ENCODE measurements around the gene ERP44.
A peak's percentile ranks its signal among the peaks of the same experiment; 100 is the strongest.
"Not testable (repeated sequence)": the region's sequence is repeated elsewhere in the genome, so short reads cannot be mapped to it uniquely, and the experiment has no call there.

Gene ERP44

DNA sequence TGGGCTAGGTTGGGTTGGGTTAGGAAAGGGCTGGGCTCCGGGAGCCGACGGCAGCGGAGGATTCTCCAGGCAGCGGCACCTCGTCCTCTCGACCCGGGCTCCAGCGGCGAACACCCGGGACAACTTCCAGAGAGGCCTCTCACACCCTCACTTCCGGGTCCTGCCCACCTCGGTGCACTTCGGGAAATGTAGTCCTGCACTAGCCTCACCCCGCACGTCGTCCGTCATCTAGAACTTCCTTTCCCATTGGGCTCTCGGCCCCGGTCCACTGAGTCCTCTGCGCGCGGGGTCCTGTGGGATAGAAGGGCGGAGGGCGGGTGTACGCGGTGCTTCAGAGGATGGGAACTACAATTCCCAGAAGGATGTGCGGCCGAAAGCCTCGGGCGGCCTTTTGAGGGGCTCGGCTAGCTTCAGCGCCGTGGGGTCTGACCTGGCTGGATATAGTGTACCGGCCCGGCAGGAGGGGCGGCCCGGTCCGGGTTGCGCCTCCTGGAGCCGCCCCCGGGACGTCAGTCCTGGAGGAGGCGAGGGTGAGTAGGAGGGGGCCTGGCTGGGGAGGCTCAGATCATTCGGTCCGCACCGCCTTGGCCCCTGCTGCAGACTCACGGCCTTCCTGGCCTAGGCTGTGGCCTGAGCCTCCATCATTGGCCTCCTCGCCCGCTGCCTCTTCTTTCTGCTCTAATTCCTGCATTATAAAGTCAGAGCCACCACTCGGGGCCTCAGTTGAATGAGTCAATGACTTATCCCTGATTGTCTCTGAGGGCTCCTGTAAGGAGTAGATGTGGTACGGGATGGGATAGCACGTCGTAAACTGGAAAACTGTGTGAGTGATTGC lies at the start of gene ERP44, which contains the start of gene INVS:
TSS of gene ERP44 (minus strand) at position 114 of the 835 bp plus-strand sequence. CDS start 160 bp downstream, outside the sequence.
TSS of gene INVS (plus strand) at position 357 of the 835 bp plus-strand sequence. CDS start 5,279 bp downstream, outside the sequence.
- DNase-seq = peak; percentile 95

DNA sequence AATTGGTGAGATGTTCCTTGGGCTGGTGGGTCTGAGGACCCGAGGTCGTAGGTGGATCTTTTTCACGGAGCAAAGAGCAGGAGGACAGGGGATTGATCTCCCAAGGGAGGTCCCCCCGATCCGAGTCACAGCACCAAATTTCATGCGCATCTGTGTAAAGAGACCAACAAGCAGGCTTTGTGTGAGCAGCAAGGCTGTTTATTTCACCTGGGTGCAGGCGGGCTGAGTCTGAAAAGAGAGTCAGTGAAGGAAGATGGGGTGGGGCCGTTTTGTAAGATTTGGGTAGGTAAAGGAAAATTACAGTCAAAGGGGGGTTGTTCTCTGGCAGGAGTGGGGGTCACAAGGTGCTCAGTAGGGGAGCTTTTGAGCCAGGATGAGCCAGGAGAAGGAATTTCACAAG lies 47.2 kb upstream of the ERP44 start:
- DNase-seq = not testable (repeated sequence)

DNA sequence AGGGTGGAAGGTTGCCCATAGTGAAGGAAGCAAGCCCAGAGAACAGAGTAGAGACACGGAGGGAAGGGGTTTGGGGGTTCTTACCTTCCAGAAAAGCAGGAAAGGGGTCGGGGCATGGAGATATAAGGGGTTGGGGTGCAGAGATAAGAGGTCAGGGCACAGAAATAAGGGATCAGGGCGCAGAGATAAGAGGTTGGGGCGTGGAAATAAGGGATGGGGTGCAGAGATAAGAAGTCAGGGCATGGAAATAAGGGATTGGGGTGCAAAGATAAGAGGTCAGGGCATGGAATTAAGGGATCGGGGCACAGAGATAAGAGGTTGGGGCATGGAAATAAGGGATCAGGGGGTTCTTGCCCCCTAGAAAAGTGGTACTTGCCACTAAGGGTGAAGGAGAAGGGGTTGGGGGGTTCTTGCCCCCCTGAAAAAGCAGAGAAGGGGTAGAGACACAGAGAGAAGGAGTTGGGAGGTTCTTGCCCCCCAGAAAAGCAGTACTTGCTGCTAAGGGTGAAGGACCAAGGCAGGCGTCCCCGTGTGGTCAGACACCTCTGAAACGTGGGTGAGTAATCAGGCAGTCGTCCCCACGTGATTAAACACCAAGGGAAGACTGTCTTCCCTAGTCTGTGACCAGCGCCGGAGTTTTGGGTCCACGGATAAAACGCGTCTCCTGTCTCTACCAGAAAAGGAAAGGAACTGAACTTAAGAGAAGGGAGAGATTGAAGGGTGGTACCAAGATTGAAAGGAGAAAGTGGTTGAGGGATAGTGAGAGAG lies 46.6 kb upstream of the ERP44 start:
- DNase-seq = not testable (repeated sequence)

DNA sequence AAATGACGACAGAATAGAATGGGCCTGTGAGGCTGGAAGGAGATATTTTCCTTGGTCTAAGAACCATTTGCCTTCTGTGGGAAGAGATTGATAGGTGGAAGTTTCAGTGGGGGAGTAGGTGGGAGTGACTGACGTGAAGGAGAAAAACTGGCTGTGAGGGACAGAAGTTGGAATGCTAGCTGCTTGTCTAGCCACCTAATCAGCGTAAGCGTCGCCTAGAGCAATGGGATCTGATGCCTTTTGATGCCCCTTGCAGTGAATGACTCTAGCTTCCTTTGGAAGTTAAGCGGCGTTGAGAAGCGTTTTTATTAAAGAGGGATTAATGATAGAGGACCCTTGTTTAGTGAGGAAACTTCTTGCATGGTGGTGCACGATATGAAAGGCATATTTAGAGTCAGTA lies 43.1 kb upstream of the ERP44 start:
- not testable (repeated sequence) for DNase-seq

DNA sequence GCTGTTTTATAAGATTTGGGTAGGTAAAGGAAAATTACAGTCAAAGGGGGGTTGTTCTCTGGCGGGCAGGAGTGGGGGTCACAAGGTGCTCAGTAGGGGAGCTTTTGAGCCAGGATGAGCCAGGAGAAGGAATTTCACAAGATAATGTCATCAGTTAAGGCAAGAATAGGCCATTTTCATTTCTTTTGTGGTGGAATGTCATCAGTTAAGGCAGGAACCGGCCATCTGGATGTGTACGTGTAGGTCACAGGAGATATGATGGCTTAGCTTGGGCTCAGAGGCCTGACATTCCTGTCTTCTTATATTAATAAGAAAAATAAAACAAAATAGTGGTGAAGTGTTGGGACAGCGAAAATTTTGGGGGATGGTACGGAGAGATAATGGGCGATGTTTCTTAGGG lies 41.5 kb upstream of the ERP44 start:
- not testable (repeated sequence) for DNase-seq

DNA sequence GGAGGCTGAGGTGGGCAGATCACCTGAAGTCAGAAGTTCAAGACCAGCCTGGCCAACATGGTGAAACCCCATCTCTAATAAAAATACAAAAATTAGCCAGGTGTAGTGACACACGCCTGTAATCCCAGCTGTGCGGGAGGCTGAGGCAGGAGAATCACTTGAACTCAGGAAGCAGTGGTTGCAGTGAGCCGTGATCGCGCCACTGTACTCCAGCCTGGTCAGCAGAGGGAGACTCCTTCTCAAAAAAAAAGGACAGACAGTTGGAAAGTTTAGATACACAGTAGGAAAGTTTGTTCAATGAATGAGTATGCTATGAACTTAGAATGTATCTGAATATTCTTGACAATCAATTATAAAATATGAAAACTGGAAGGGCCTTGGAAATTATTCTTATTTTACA lies 38.0 kb upstream of the ERP44 start:
- DNase-seq = not testable (repeated sequence)

DNA sequence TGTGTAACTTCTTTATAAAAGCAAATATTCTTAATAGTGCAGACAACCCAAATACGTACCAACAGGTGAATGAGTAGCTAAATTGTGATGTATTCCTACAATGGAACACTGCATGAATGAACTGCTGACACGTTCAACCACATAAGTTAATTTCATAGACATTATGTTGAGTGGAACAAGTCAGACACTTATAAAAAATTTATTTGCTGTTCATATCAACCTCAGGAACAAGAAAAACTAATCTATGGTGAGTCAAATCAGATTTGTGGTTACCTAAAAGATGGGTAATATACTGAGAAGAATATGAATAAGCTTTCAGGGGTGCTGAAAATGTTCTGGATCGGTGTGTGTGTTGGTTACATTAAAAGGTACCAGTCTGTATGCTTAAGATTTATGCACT lies 35.9 kb upstream of the ERP44 start:
- no peak for DNase-seq

DNA sequence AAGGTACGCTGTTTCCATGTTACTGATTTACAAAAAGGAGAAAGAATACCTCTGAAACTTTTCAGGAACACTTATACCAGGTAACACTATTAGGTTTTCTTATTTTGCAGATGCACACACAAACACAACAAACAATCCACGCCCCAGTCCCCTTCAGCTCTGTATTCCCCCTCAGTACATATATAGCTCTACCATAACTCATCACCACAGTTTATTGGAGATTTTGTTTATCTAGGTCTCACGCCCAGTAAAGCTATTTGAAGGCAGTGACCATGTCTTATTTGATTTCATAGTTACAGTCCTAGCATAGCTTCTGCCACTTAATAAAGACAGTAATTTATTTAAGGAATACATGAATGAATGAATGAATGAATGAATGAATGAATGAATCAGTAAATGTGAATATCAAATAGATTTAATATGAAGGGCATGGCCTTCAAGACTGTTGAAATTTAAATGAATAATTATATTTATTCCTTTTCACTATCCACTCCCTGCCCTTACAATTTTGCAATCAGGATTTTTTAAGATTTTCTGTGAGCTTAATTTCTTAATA lies 33.2 kb upstream of the ERP44 start:
- no peak for DNase-seq

DNA sequence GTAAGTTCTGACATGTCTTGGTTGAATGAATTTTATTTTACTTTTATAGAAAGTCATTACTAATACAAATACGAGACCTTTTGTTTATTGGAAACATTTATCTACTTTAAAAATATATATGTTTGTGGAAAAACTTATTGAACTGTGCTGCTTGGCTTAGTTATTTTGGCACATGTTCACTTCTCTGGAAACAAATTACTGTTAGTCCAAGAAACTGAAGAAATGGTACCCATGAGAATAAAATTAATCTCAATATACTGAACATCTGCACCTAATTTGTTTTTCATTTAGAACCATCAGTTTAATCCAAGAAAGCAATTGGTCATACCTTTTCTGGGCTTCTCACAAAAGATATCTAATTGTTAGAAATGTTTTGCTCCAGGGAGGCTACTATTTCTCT lies 32.4 kb upstream of the ERP44 start:
- DNase-seq = no peak

DNA sequence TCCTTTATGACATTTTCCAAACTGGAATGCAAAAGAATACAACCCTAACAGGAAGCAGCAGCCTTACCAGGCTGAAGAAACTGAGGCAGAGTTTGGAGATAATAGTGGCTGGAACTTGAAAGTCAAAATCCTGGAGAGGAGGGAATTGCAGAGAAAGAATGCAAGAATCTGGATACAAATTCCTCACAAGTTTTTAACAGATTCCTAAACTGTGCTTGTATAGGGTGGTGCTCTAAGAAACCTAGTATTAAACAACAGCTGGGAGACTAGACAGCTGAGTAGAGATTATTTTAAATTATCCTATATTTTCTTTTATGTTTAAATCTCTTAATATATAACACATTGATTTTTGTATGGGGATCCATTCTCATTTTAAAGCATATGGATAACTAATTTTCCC lies 31.0 kb upstream of the ERP44 start:
- no peak for DNase-seq

DNA sequence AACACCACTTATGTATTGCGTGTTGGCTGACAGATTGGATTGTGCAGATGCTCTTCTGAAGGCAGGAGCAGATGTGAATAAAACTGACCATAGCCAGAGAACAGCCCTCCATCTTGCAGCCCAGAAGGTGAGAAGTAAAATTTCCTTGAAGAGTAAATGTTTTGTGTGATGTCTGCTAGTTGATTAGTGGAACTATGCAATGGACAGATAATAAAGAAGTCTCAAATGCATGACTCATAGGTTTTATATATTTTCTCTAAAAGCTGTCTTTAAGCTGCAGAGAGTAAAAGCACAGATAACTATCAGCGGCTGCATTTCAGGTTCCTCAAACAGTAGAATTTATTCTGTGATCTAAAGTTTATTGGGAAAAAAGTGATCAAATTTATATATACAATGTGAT lies 27.6 kb upstream of the ERP44 start:
- DNase-seq = no peak

DNA sequence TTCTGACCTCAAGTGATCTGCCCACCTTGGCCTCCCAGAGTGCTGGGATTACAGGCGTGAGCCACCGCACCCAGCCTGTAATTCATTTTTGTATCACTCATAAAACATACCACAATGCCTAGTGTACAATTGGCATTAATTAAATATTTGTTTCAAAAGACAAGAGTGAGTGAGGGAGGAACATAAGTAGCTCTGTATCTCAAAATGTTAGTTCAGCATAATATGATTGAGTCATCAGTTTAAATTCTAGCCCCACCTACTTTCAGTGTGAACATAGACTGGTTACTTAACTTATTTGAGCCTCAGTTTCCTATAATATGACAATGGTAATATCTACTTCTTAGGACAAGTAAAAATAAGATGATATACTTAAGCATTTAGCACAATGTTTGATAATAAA lies 27.1 kb upstream of the ERP44 start:
- DNase-seq = no peak

DNA sequence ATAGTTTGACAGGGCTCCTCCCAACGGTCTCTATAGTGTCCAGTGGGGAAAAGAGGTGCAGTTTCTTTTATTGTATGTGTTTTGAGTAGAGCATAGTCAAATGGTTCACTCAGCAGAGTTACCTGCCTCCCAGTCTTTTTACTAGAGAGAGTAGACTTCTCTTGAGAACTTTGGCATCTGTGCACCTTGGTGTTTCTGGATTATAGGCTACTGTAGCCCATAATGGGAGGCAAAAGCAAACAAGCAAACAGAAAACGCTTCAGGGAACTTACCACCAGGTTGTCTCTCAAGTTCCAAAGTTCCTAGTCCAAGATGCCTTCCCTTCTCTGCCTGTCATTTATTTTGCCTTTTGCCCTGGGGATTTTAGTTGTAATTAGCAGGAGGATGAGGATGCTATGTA lies 26.4 kb upstream of the ERP44 start:
- DNase-seq = no peak

DNA sequence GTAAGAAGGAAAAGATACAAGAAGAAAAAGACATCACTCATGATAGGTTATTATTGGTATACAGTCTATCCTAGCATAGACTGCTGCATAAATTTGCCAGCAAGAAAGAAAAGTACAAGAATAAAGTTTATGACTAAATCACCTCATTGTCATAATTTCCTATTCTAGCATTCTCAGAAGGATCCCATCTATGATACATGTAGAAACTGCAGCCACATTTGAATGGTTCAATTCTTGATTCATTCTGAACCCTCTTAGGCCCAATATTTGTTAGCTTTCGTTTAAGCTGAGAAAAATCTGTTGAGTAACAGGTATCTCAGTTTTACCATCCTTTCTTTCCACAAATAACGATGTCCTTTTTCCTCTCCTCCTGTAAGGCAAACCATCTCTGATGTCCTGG lies 21.5 kb upstream of the ERP44 start:
- DNase-seq = no peak

DNA sequence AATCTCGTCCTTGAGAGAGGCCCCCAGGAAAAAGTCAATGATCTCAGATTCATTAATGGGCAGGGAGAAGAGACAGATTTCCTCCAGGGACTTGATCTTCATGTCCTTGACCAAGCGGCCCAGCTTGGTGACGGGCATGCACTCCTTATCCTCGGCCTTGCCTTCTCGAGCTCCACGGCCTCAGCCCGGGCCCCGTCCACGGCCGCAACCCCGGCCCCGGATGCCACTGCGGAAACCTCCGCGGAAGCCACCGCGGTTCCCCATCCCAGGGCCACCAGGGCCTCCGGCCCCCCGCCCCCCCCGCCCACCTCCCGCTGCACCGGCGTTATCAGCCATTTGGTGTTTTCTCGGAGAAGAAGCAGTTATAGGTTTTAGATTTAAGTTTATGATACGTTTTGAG lies 18.5 kb upstream of the ERP44 start:
- no peak for DNase-seq

DNA sequence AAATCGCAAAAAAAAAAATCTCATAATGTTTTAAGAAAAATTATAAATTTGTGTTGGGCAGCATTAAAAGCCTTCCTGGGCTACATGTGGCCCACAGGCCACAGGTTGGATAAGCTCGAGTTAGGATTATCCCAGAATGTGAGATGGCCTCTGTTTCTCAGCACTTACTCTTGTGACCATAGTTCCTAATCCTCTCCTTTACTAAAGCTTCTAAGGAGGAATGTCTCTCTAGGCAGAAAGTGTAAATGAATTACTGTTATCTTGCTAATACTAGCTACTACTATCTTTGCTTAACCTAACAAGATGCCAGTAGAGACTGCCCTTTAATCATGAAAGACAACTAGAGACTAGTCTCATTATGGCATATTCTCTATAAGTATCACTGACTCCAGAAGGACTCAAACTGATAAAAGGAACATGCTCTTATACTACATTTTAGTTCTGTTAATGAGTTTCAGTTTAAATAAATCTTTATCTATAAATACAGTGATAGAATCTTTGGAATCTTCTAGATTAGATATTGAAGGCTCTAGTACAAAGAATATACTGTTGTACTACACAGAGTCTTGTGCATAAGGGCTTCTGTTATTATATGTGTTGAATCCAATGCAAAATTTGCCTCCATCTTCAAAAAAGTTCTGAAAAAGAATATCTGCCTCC lies 14.0 kb upstream of the ERP44 start:
- no peak for DNase-seq

DNA sequence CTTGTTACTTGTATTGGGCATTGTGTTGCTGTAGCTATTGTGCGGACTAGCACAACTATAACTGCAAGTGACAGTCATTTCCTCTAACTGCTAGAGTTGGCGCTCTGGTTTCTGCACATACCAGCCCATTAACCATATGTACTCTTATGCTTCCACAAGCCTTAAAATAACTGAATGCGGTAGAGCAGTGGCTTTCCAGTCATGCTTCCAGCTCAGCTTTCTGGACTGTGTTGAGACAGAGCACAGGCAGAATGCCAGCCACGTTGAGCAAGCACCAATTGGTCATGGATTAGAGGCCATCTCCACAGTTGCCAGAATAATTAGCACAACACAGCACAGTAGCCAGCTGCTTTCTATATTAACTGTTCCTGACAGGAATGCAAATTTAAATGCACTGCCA lies 12.4 kb upstream of the ERP44 start:
- no peak for DNase-seq

DNA sequence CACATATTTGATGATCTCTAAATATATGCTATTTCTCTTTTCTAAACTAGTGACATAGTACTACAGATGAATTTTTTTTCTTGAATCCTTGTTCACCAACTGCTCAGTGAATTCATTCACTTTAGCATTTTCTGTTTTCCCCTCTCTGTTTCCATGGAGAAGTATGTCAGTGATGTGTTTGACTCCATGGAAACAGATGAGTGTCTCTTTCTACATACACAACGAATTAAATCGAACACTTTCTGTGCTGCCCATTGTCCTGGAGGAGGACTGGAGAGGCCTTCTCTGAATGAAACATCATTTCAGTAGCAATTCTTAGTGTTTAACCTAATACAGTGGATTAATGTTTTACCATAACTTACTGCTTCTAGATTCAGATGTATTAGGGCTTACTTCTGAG lies 9.8 kb upstream of the ERP44 start:
- DNase-seq = no peak

DNA sequence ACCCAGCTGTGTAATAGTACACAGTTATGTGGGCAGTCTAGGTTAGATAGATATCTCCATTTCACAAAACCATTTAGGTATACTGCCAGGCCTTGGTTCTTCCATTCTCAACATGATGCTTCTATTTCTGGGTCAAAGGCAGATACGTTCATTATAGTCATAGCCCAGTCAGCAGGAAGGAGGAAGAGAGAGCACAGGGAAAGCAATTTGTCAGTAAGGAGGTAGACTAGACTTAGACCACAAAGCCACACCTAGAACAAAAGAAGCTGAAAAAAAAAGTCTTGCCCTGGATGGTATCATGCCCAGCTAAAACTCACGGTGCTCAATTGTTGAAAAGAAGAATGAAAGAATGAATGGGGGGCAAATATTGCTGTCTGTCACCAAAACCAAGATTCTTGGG lies 7.8 kb upstream of the ERP44 start:
- DNase-seq = no peak

DNA sequence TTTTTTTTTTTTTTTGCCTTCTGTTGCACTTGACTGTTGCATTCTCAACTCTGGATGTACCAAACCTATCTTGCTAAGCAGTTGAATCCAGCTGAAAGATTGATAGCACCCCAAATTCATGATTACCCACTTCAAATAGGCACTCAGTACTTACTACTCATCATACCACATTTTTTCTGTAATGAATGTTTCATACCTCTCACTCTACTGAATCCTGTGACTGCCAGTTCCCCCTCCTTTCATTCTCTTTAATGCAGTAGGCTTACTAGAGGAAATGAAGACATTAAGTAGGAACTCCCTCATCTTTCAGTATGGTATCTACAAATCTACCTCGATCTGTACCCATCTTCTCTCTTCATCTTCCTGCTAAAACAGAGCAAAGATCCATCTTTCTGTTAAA lies 7.1 kb upstream of the ERP44 start:
- DNase-seq = no peak

DNA sequence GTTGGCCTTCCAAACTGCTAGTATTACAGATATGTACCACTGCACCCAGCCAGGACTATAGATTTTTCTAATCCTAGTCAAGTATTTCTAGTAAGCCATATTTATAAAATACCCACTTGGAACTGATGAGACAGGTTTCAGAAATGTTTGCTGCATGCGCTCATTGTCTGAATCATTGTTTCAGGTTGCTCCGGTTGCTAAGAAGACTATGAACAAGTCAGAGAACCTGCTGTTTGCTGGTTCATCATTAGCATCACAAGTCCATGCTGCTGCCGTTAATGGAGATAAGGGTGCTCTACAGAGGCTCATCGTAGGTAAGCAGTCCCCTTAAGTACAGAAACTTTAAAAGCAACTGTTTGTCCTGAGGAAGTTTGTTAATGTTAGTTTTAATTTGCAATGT lies 5.5 kb upstream of the ERP44 start:
- no peak for DNase-seq

DNA sequence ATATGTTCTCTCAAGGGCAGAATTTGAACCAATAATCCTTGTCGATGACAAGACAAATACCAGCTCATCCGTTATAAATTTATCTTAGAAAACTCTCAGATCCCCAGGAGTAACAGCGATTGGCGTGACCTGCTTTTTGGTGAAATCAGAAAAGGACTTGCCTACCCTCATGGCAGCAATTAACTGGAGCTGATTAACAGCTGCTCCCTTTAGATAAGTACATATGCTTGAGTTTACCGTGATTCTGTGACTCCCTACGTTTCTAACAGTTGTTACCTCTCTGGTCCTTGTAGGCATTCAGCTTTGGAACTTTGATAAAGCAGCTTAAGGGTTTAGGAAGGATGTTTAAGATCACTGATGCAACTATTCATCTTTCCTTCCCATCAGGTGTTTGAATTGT lies 2.8 kb upstream of the ERP44 start:
- DNase-seq = no peak

DNA sequence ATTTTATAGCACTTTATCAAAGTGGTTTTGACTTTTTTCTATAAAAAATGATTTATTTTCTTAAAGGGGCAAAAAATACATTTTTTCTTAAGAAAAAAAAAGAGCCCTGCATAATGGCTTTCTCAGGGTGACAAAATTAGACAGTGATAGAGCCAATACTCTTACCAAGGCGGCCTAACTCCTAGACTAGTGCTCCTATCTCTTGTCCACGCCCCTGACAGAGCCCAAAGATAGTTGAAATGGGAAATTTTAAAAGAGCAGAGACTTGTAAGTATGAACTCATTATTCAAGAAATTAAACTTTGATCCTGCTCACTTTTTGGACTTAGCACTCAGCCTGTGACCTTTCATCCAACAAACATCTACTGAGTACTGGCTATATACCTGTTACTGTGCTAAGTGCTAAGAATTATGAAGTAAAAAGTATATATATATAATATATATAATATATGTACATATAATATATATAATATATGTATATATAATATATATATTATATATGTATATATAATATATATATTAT lies 1.4 kb upstream of the ERP44 start:
- no peak for DNase-seq

All from activated CD8-positive, alpha-beta memory T cell treated with anti-CD3 and anti-CD28 coated beads, Interleukin-2, amount 50 U/mL, for 4 hours (primary cell).